HG03066 (cell line): ENCODE results near the gene ZFP36L2.

ENCODE experiments used
- ATAC-seq: cut with Tn5 transposase; IDR thresholded peaks from one replicate; pipeline ENCODE4 v1.9.1; 2021; ENCODE audit warnings: low read depth; ENCODE audit not compliant: unreplicated experiment

ZFP36L2 gene

GRCh38 chr2:43188561-43189386, 37.6 kb downstream of the ZFP36L2 start:
- ATAC-seq, result no peak

- ATAC-seq, result no peak
Measured at GRCh38 chr2:43186679-43187374, 39.6 kb downstream of the ZFP36L2 start.

DNA sequence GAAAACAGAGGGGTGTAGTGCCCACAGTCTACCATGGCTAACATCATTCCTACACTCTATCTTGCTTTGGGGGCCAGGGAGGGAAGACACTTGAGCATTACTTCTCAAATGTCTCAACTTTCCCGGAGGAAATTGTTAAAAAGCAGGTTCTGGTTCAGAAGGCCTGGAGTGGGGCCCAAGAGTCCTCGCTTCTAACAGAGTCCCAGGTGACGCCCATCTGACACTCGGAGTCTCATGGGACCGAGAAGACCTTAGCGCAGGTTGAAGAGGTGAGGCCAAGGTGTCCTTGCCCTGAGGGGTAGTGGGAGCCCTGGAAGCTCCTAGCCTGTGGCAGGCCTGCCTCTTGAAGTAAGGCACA, 40.1 kb downstream of the ZFP36L2 start:
- ATAC-seq, result no peak

- ATAC-seq, result no peak
Measured at GRCh38 chr2:43185146-43185545, 41.3 kb downstream of the ZFP36L2 start.

GRCh38 chr2:43184339-43184895, 42.0 kb downstream of the ZFP36L2 start:
- ATAC-seq, result no peak

GRCh38 chr2:43183743-43184142, 42.7 kb downstream of the ZFP36L2 start:
- ATAC-seq, result no peak

DNA sequence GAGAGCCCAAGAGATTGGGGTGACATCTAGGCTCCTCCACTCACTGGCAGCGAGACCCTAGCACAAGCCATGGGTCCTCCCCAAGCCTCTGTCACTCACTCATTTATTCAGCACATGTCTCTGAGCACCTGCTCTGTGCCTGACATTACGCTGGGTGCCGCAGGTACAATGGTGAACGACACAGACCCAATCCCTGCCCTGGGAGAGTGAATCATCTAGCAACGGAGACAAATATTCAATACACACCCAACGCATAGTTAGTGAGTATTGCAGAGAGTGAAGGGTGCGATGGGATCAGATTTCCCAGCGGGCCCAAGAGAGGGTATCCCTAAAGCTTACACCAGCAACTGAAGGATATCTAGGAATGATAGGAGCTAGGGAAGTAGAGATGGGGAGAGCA, 45.5 kb downstream of the ZFP36L2 start:
- ATAC-seq, result no peak

GRCh38 chr2:43179942-43180341, 46.5 kb downstream of the ZFP36L2 start:
- no peak for ATAC-seq

DNA sequence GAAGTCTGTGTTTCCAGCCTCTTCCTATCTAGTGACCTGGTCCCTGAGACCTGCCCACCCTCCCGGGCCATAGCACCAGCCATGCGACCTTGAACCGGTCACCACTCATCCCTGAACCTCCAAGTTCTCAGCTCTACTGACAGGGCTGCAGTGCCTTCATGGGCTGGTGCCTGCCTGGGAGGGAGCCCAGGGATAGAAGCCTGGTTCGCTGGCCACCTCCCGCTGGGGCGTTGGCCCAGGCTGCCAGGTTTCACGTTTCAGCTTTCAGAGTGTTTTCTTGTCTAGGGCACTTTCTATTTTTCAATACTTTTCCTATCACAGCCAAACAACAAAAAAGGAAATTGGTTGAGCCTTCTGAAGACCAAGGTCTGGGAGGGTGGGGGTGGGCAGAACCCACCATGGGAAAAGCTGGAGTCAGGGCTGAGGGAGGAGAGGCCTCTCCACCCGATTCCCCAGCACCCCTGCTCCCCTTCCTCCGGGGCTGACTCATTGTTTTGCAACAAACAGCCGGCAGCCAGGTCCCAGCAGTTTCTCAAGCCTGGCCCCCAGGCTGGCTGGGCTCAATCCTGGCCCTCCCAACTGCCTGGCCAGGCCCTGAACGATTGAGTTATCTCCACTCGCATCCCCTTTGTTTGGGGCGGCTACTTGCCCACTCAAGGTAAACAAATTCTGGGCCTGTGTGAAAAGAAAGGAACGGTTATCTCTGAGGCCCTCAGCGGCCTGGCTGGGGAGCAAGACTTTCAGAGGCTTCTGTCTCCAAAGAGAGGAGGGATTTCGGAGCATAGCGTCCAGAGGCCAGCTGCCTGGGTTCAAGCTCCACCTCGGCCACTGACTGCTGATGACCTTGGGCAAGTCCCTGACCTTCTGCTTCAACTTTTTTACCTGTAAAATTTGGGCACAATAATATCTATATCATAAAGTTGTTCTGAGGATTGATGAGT, 47.5 kb downstream of the ZFP36L2 start:
- ATAC-seq, result no peak

- ATAC-seq, result no peak
Measured at GRCh38 chr2:43178055-43178598, 48.3 kb downstream of the ZFP36L2 start.

DNA sequence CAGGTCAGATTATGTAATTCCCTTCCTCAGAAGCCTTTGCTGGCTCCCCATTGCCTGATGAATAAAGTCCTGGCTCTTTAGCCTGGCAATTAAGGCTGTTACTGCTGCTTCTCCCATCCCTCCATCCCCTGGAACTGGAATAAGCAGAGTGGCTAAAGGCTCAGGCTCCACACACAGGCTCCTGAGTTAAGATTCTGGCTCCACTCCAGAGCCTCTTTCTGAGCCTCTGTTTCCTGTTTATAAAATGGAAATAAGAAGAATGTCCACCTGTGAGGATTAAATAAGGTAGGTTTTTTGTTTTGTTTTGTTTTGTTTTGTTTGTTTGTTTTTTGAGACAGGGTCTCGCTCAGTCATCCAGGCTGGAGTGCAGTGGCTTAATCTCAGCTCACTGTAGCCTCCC, 50.0 kb downstream of the ZFP36L2 start:
- no peak for ATAC-seq

DNA sequence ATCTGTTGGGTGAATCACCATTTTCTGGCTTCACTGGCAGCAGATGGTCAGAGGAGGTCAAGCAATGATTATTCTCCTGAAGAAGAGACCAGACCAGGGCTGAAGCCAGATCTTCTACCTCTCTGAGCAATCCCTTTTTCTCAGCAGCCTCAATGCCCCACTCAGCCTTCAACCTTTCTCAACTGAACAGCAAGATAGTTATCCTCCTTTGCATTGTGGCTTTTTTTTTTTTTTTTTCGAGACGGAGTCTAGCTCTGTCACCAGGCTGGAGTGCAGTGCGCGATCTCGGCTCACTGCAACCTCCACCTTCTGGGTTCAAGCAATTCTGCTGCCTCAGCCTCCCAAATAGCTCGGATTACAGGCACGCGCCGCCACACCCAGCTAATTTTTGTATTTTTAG, 50.5 kb downstream of the ZFP36L2 start:
- no peak for ATAC-seq

GRCh38 chr2:43175020-43175441, 51.4 kb downstream of the ZFP36L2 start:
- no peak for ATAC-seq

GRCh38 chr2:43174368-43174916, 52.0 kb downstream of the ZFP36L2 start:
- peak; percentile 83 for ATAC-seq
